Measurements from ENCODE around the gene C1QTNF5.

C1QTNF5 gene

GRCh38 chr11:119357074-119357473 is 16.4 kb upstream of the C1QTNF5 start:
- no peak for DNase-seq

GRCh38 chr11:119356349-119357031 is 15.8 kb upstream of the C1QTNF5 start:
- DNase-seq, result peak; percentile 12

GRCh38 chr11:119355091-119355843 is 14.6 kb upstream of the C1QTNF5 start:
- no peak for DNase-seq

GRCh38 chr11:119352857-119353260 is 12.2 kb upstream of the C1QTNF5 start:
- DNase-seq, result peak; percentile 65

- no peak for DNase-seq
These were observed 10.5 kb upstream of the C1QTNF5 start for GRCh38 chr11:119351232-119351631.

- DNase-seq, result no peak
These were observed 9.6 kb upstream of the C1QTNF5 start for GRCh38 chr11:119350302-119350701.

GRCh38 chr11:119347940-119348605 is 7.4 kb upstream of the C1QTNF5 start:
- DNase-seq, result no peak

GRCh38 chr11:119347242-119347641 is 6.6 kb upstream of the C1QTNF5 start:
- DNase-seq, result no peak

- DNase-seq, result no peak
These were observed 5.9 kb upstream of the C1QTNF5 start, which contains the start of gene MFRP for GRCh38 chr11:119346605-119347004. MFRP (minus strand) TSS chr11:119346705; CDS start chr11:119346513, 192 bp downstream.

- DNase-seq, result no peak
These were observed 5.0 kb upstream of the C1QTNF5 start for GRCh38 chr11:119345685-119346084.

- DNase-seq, result no peak
These were observed 3.8 kb upstream of the C1QTNF5 start for GRCh38 chr11:119344291-119345010.

- DNase-seq, result no peak
These were observed 3.0 kb upstream of the C1QTNF5 start for GRCh38 chr11:119343726-119344125.

GRCh38 chr11:119342362-119343130 is 1.9 kb upstream of the C1QTNF5 start:
- no peak for DNase-seq

GRCh38 chr11:119342023-119342300 is 1.3 kb upstream of the C1QTNF5 start:
- no peak for DNase-seq

- no peak for DNase-seq
These were observed 739 bp upstream of the C1QTNF5 start for GRCh38 chr11:119341222-119342022.

GRCh38 chr11:119339589-119340334 is 921 bp downstream of the C1QTNF5 start:
- no peak for DNase-seq

GRCh38 chr11:119338965-119339588 is 1.6 kb downstream of the C1QTNF5 start:
- DNase-seq, result no peak

GRCh38 chr11:119338318-119338890 is 2.3 kb downstream of the C1QTNF5 start:
- no peak for DNase-seq

- no peak for DNase-seq
These were observed 2.9 kb downstream of the C1QTNF5 start for GRCh38 chr11:119337581-119338317.

All from NCI-H1436 treated with DMSO at 0.1 percent for 48 hours (cell line).